ENCODE results near the gene METTL3. TPM values are rescaled to one million over a fixed set of nuclear protein-coding genes. Genes with fewer than 3 reads are reported as not detected.

METTL3 gene
- total RNA-seq, 1 experiment from 2014 or later = 121 TPM

- peak; percentile 83 for DNase-seq (ENCODE audit: low read depth)
These were observed 34.6 kb downstream of the METTL3 start for GRCh38 chr14:21476523-21476924.

GRCh38 chr14:21475767-21476522, 35.2 kb downstream of the METTL3 start:
- no peak for DNase-seq (ENCODE audit: low read depth)

GRCh38 chr14:21467616-21468015, 43.5 kb downstream of the METTL3 start:
- no peak for DNase-seq (ENCODE audit: low read depth)

- DNase-seq (ENCODE audit: low read depth) = peak; percentile 100
These were observed 55.0 kb downstream of the METTL3 start, which contains the start of gene CHD8 for GRCh38 chr14:21455912-21456667. Gene CHD8 (minus strand): TSS chr14:21456123. CDS start chr14:21431643, 24,480 bp downstream.

- DNase-seq (ENCODE audit: low read depth) = no peak
These were observed 55.6 kb downstream of the METTL3 start for GRCh38 chr14:21455592-21455911.

DNA sequence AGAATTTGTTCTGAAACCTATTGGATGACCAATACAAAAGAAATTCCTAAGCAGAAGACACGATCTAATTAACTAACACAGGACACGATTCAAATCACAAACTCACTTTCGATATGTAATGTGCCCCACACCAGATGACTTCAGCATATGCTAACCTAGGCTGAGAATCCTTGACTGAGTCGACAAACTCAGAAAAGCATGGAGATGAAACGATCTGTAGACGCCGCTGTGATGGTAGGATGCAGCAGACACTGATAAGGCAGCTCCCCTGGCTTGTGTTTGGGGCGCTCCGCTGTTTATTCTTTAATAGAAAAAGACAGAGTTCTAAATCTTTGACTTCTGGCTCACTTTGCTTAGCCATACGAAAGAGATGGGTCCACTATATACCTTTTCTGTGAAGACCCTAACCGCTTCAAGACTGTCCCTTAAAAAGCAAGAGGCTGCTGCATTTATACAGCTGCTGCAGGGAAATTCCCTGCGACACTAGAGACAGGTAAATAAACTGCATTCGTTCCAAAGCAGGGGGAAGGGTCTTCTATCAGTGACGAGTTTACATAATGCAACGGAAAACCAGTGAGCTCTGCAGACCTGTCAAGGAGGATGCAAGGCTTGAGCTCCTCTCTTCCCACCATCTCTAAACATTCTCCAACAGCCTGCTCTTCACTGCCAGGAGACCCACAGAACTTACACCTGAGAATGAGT, 56.1 kb downstream of the METTL3 start:
- DNase-seq (ENCODE audit: low read depth) = no peak

GRCh38 chr14:21449899-21450216, 61.3 kb downstream of the METTL3 start:
- no peak for DNase-seq (ENCODE audit: low read depth)

Other genes with a start within 250 kb of the METTL3 start
- gene HNRNPC, start 241.9 kb downstream of the METTL3 start, total RNA-seq (2014; rRNA removed; shearing (Covaris generic)) = 1,331 and 1,352 TPM in 2 replicates
- gene RPGRIP1, start 231.3 kb downstream of the METTL3 start, total RNA-seq (2014; rRNA removed; shearing (Covaris generic)) = not detected in 2 replicates
- 196 and 201 TPM in 2 replicates for gene SUPT16H, start 127.3 kb downstream of the METTL3 start, total RNA-seq (2014; rRNA removed; shearing (Covaris generic))
- gene CHD8, start 55.2 kb downstream of the METTL3 start, total RNA-seq (2014; rRNA removed; shearing (Covaris generic)) = 42.4 and 42.6 TPM in 2 replicates
- 15.8 and 32.9 TPM in 2 replicates for gene RAB2B, start 34.4 kb downstream of the METTL3 start, total RNA-seq (2014; rRNA removed; shearing (Covaris generic))
- gene TOX4, start 34.1 kb downstream of the METTL3 start, total RNA-seq (2014; rRNA removed; shearing (Covaris generic)) = 19.2 and 25.5 TPM in 2 replicates
- gene SALL2, start 15.0 kb upstream of the METTL3 start, total RNA-seq (2014; rRNA removed; shearing (Covaris generic)) = 3.3 and 4.7 TPM in 2 replicates
- gene OR10G3, start 68.7 kb upstream of the METTL3 start, total RNA-seq (2014; rRNA removed; shearing (Covaris generic)) = not detected in 2 replicates
- not detected in 2 replicates for gene OR10G2, start 123.6 kb upstream of the METTL3 start, total RNA-seq (2014; rRNA removed; shearing (Covaris generic))
- not detected in 2 replicates for gene OR4E2, start 142.5 kb upstream of the METTL3 start, total RNA-seq (2014; rRNA removed; shearing (Covaris generic))
- gene OR4E1, start 162.5 kb upstream of the METTL3 start, total RNA-seq (2014; rRNA removed; shearing (Covaris generic)) = not detected in 2 replicates